Coronary artery (tissue), 2 donors: ENCODE data around the gene PIK3CG.
"Not testable (repeated sequence)": the region's sequence is repeated elsewhere in the genome, so short reads cannot be mapped to it uniquely, and the experiment has no call there.

Experiments used
- DNase-seq: peaks from one replicate; pipeline ENCODE4 v3.0.0-alpha.2; 2017; ENCODE audit warnings: low spot score
- H3K27ac ChIP-seq, 2 donors: fragments of 200-600 bp; sonication (generic); one replicate each; pipeline ENCODE4 v1.5.1; 2016 to 2019
- H3K4me3 ChIP-seq: fragments of 200-600 bp; sonication (generic); 2 replicates; pipeline ENCODE4 v1.5.1; 2016; ENCODE audit warnings: mild to moderate bottlenecking, moderate library complexity
- TF ChIP-seq, protein P1 (sequence below): fragments of 200-600 bp; sonication (generic); IDR thresholded peaks from one replicate; pipeline ENCODE4 v1.5.1; 2019; ENCODE audit warnings: antibody characterized with exemption

PIK3CG gene

DNA sequence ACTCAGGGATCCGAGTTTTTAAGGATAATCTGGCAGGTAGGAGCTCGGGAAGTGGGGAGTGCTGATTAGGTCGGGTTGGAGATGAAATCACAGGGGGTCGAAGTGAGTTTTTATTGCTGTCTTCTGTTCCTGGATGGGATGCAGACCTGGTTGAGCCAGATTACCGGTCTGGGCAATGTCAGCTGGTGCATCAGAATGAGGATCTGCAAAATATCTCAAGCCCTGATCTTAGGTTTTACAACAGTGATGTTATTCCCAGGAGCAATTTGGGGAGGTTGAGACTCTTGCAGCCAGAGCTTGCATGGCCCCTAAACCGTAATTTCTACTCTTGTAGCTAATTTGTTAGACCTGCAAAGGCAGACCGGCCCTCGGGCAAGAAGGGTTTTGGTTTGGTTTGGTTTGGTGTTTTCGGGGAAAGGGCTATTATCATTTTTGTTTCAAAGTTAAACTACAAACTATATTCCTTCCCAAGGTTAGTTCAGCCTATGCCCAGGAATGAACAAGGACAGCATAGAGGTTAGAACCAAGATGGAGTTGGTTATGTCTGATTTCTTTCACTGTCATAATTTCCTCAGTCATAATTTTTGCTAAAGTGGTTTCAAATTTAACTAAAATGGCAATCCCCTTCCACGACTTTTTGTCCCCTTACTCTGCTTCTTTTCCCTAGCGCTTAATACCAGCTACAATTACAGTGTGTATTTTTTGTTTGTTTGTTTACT is 20.6 kb upstream of the PIK3CG start:
- DNase-seq = no peak
- TF ChIP-seq, protein P1, sequence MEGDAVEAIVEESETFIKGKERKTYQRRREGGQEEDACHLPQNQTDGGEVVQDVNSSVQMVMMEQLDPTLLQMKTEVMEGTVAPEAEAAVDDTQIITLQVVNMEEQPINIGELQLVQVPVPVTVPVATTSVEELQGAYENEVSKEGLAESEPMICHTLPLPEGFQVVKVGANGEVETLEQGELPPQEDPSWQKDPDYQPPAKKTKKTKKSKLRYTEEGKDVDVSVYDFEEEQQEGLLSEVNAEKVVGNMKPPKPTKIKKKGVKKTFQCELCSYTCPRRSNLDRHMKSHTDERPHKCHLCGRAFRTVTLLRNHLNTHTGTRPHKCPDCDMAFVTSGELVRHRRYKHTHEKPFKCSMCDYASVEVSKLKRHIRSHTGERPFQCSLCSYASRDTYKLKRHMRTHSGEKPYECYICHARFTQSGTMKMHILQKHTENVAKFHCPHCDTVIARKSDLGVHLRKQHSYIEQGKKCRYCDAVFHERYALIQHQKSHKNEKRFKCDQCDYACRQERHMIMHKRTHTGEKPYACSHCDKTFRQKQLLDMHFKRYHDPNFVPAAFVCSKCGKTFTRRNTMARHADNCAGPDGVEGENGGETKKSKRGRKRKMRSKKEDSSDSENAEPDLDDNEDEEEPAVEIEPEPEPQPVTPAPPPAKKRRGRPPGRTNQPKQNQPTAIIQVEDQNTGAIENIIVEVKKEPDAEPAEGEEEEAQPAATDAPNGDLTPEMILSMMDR = no peak

GRCh38 chr7:106848049-106848448 is 17.0 kb upstream of the PIK3CG start:
- H3K27ac ChIP-seq = no peak overlapping the region
- no peak for DNase-seq
- TF ChIP-seq, protein P1 = no peak
- H3K4me3 ChIP-seq = no peak overlapping the region

More for the DNA sequence above, 20.6 kb upstream of the PIK3CG start:
- Histone ChIP-seq H3K27ac (no peak overlapping the region), H3K4me3 (no peak overlapping the region)

- H3K4me3 ChIP-seq = no peak overlapping the region
- TF ChIP-seq, protein P1 = no peak
- H3K27ac ChIP-seq = no peak overlapping the region
- DNase-seq = no peak
These were observed 16.1 kb upstream of the PIK3CG start for GRCh38 chr7:106848851-106849442.

GRCh38 chr7:106851632-106852031 is 13.4 kb upstream of the PIK3CG start:
- DNase-seq, H3K27ac ChIP-seq, H3K4me3 ChIP-seq: not testable (repeated sequence)

DNA sequence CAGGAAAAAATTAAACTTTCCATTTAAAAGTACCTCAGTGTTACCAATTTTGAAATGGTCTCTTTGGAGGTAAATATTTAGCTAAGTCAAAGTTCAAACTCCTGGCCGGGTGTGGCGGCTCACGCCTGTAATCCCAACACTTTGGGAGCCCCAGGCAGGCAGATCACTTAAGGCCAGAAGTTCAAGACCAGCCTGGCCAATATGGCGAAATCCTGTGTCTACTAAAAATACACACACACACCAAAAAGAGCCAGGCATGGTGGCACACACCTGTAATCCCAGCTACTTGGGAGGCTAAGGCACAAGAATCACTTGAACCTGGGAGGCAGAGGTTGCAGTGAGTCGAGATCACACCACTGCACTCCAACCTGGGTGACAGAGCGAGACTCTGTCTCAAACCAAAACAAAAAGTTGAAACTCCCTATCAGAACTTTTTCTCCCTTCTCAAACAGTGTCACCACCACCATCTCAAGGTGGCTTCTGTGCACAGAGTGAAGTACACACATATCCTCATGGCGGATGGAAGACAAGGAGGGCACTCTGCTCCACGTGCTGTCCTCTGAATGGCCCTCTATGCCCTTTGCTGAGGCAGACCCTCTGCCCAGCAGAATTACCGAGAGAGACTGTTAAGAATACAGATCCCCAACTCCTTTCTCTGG is 11.7 kb upstream of the PIK3CG start:
- H3K27ac ChIP-seq = no peak overlapping the region
- no peak for DNase-seq
- no peak overlapping the region for H3K4me3 ChIP-seq
- TF ChIP-seq, protein P1 = no peak

DNA sequence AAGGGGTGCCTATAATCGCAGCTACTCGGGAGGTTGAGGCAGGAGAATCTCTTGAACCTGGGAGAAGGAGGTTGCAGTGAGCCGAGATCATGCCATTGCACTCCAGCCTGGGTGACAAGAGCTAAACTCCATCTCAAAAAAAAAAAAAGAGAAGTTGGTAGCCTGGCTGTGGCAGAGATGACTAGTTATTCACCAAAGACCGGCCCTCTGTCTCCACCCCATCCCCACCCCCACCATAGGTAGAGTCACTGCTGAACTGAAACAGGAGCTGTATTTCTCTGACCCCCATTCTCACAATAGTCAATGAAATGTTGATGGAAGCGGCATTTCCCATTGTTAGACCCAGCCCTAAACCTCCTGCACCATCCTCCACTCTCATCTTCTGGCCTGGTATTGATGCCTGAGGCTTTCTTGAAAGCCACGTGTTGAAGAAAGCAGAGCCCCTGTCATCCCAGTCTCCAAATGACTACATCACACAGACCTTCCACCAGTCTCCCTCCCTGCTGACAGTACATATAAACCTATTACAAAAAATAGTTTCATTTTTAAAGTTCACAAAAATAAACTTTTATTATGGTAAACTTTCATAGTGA is 9.4 kb upstream of the PIK3CG start:
- H3K4me3 ChIP-seq = no peak overlapping the region
- TF ChIP-seq, protein P1 = no peak
- DNase-seq = no peak
- no peak overlapping the region for H3K27ac ChIP-seq

DNA sequence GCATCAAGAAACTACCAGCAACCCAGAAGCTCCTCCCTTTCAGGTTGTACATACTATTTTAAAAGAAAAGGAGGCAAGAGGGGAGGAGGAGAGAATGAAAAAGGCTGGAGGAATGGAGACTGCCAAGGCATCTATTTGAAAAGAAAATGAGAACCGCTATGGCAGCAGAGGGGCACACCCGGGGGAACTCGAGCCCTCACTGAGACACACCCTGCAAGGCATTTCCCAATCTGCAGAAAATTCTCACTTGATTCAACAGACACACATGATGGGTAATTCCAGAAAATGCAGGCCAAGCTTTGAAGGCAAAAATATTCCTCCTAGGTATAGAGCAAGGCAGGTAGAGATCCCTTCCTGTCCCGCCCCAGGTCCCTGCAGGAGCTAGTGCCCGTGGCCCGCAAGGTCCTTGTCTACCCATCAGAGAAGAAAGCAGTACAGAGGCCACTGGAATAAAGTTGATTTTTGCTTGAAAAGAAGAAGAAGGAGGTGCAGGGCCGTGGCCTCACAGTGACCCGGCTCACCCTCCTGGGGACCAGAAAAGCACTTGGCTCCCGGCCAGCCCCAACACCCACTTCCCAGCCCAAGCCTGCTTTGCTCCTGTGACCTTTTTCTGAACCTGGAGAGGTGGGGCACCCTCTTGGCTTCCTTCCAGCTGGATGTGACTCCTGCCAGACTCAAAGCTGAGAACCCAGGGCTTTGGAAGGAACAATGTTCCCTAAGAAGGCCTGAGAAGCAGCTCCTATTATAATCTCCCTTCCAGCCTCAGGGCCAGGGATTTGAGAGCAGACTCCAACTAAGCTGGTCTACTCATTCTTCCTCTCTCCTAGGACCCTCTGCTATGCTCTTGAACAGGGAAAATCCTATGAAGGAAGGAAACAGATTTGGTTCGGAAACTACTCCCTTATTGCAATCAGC is 6.2 kb upstream of the PIK3CG start:
- no peak for DNase-seq
- Histone ChIP-seq H3K27ac (no peak overlapping the region), H3K4me3 (no peak overlapping the region)
- TF ChIP-seq, protein P1 = no peak
